H9 (cell line): ENCODE measurements around the gene KCNQ2. TPM values are rescaled to one million over a fixed set of nuclear protein-coding genes. Genes with fewer than 3 reads are reported as not detected.

ENCODE experiments used
- DNase-seq: peaks from one replicate; pipeline ENCODE4 v3.0.0-alpha.2; 2017
- H2AFZ ChIP-seq: one replicate; pipeline ENCODE4 v1.6.1; 2013; ENCODE audit warnings: mild to moderate bottlenecking, low read length, control low read depth, moderate library complexity
- H2AK5ac ChIP-seq: 2 replicates; pipeline ENCODE4 v1.6.1; 2013; ENCODE audit warnings: low read length, control low read depth, mixed read lengths; ENCODE audit not compliant: insufficient read length
- H2BK120ac ChIP-seq: one replicate; pipeline ENCODE4 v1.6.1; 2013; ENCODE audit warnings: low read depth, mild to moderate bottlenecking, low read length, control low read depth, inconsistent platforms; ENCODE audit not compliant: poor library complexity, severe bottlenecking
- H2BK12ac ChIP-seq: 2 replicates; pipeline ENCODE4 v1.6.1; 2013; ENCODE audit warnings: low read length, control low read depth, mixed read lengths, low read depth; ENCODE audit not compliant: insufficient read length
- H2BK15ac ChIP-seq: 2 replicates; pipeline ENCODE4 v1.6.1; 2013; ENCODE audit warnings: low read depth, low read length, control low read depth
- H2BK20ac ChIP-seq: one replicate; pipeline ENCODE4 v1.6.1; 2013; ENCODE audit warnings: low read depth, mild to moderate bottlenecking, low read length, control low read depth, inconsistent platforms; ENCODE audit not compliant: poor library complexity, severe bottlenecking
- H2BK5ac ChIP-seq: 2 replicates; pipeline ENCODE4 v1.6.1; 2013; ENCODE audit warnings: low read length, control low read depth, mixed read lengths; ENCODE audit not compliant: insufficient read length
- H3K14ac ChIP-seq: 2 replicates; pipeline ENCODE4 v1.6.1; 2013; ENCODE audit warnings: low read length, control low read depth; ENCODE audit not compliant: insufficient read depth
- H3K18ac ChIP-seq: 2 replicates; pipeline ENCODE4 v1.6.1; 2013; ENCODE audit warnings: low read depth, mild to moderate bottlenecking, mixed read lengths, low read length, control low read depth; ENCODE audit not compliant: insufficient read length
- H3K23ac ChIP-seq: 2 replicates; pipeline ENCODE4 v1.6.1; 2013; ENCODE audit warnings: low read length, control low read depth, mixed read lengths, low read depth; ENCODE audit not compliant: insufficient read length
- H3K23me2 ChIP-seq: 2 replicates; pipeline ENCODE4 v1.6.1; 2013; ENCODE audit warnings: low read depth, mild to moderate bottlenecking, mixed read lengths, low read length, control low read depth; ENCODE audit not compliant: insufficient read length, poor library complexity, severe bottlenecking
- H3K27ac ChIP-seq: 2 replicates; pipeline ENCODE4 v1.5.1; 2013; ENCODE audit warnings: low read length, control low read depth, mixed read lengths, low read depth; ENCODE audit not compliant: insufficient read length
- H3K27me3 ChIP-seq: 2 replicates; pipeline ENCODE4 v1.6.1; 2013; ENCODE audit warnings: low read length, control low read depth, inconsistent platforms; ENCODE audit not compliant: insufficient read depth
- H3K4ac ChIP-seq: 2 replicates; pipeline ENCODE4 v1.6.1; 2013; ENCODE audit warnings: low read depth, mild to moderate bottlenecking, control low read depth, inconsistent platforms, low read length, moderate library complexity
- H3K4me1 ChIP-seq: 2 replicates; pipeline ENCODE4 v1.6.1; 2013; ENCODE audit warnings: low read length, control low read depth, inconsistent platforms; ENCODE audit not compliant: insufficient read depth
- H3K4me2 ChIP-seq: 2 replicates; pipeline ENCODE4 v1.6.1; 2013; ENCODE audit warnings: low read length, control low read depth, mixed read lengths; ENCODE audit not compliant: insufficient read length, insufficient read depth
- H3K56ac ChIP-seq: 2 replicates; pipeline ENCODE4 v1.6.1; 2013; ENCODE audit warnings: low read depth, mild to moderate bottlenecking, mixed read lengths, low read length, control low read depth; ENCODE audit not compliant: insufficient read length
- H3K79me1 ChIP-seq: 2 replicates; pipeline ENCODE4 v1.6.1; 2013; ENCODE audit warnings: low read depth, mild to moderate bottlenecking, moderate library complexity, low read length, control low read depth, inconsistent platforms; ENCODE audit not compliant: insufficient read depth, poor library complexity, severe bottlenecking
- H3K79me2 ChIP-seq: 2 replicates; pipeline ENCODE4 v1.6.1; 2013; ENCODE audit warnings: low read length, control low read depth, inconsistent platforms; ENCODE audit not compliant: insufficient read depth
- H3K9ac ChIP-seq: 2 replicates; pipeline ENCODE4 v1.6.1; 2013; ENCODE audit warnings: low read length, control low read depth, mixed read lengths; ENCODE audit not compliant: insufficient read length; ENCODE audit errors: extremely low read depth
- H3K9me3 ChIP-seq: one replicate; pipeline ENCODE4 v1.6.1; 2013; ENCODE audit warnings: low read depth, low read length, inconsistent platforms; ENCODE audit not compliant: control insufficient read depth
- H3T11ph ChIP-seq: one replicate; pipeline ENCODE4 v1.6.1; 2013; ENCODE audit warnings: mild to moderate bottlenecking, low read length, control low read depth, inconsistent platforms
- H4K20me1 ChIP-seq: one replicate; pipeline ENCODE4 v1.6.1; 2013; ENCODE audit not compliant: control insufficient read depth, insufficient read length, insufficient read depth
- H4K5ac ChIP-seq: 2 replicates; pipeline ENCODE4 v1.6.1; 2013; ENCODE audit warnings: low read depth, mild to moderate bottlenecking, mixed read lengths, low read length, control low read depth; ENCODE audit not compliant: insufficient read length
- H4K8ac ChIP-seq: replicated peaks from 2 replicates; pipeline ENCODE4 v1.6.1; 2013; ENCODE audit warnings: low read length, control low read depth, mixed read lengths, low read depth; ENCODE audit not compliant: insufficient read length
- H4K91ac ChIP-seq: 2 replicates; pipeline ENCODE4 v1.6.1; 2013; ENCODE audit warnings: low read depth, mild to moderate bottlenecking, moderate library complexity, mixed read lengths, low read length, control low read depth; ENCODE audit not compliant: insufficient read length
- H3K27ac Mint-ChIP-seq, 3 experiments: 2 replicates in 2 of 3; 3 replicates in 1 of 3; pipeline ENCODE4 v1.8.0; 2020 to 2021; ENCODE audit warnings: mixed read lengths in 3 of 3, mild to moderate bottlenecking in 1 of 3, moderate library complexity in 1 of 3
- H3K27me3 Mint-ChIP-seq: 2 replicates; pipeline ENCODE4 v1.8.0; 2021; ENCODE audit warnings: low read depth, mild to moderate bottlenecking, moderate library complexity, mixed read lengths
- H3K36me3 Mint-ChIP-seq, 3 experiments: 2 replicates in 2 of 3; 3 replicates in 1 of 3; pipeline ENCODE4 v1.8.0; 2020 to 2021; ENCODE audit warnings: low read depth in 3 of 3, mixed read lengths in 3 of 3; ENCODE audit not compliant: insufficient read depth in 1 of 3
- H3K4me1 Mint-ChIP-seq, 2 experiments: 2 replicates each; pipeline ENCODE4 v1.8.0; 2020; ENCODE audit warnings: mixed read lengths in 2 of 2
- H3K4me3 Mint-ChIP-seq, 2 experiments: 2 replicates in 1 of 2; 3 replicates in 1 of 2; pipeline ENCODE4 v1.8.0; 2020 to 2021; ENCODE audit warnings: mild to moderate bottlenecking in 2 of 2, mixed read lengths in 2 of 2, moderate library complexity in 1 of 2
- H3K9me3 Mint-ChIP-seq, 2 experiments: 2 replicates in 1 of 2; 3 replicates in 1 of 2; pipeline ENCODE4 v1.8.0; 2020; ENCODE audit warnings: mild to moderate bottlenecking in 2 of 2, mixed read lengths in 2 of 2, moderate library complexity in 1 of 2
- WGBS: extraction: QIAGEN DNeasy Blood & Tissue Kit; methylation state at CpG from one replicate; pipeline ENCODE4 v1.1.7; 2013; ENCODE audit warnings: missing lambda C conversion rate, low lambda C conversion rate, mixed read lengths; ENCODE audit not compliant: insufficient read length; ENCODE audit errors: extremely low coverage; 5-methylcytosine and 5-hydroxymethylcytosine counted together
- total RNA-seq: library from RNA; stranded (reverse); gene quantifications from 2 replicates; pipeline ENCODE4 v1.2.1, GENCODE V29; 2021
- TF ChIP-seq, protein P1 (sequence below): fragments of 200-600 bp; sonication (generic); conservative IDR thresholded peaks from 3 replicates; pipeline ENCODE4 v1.8.0; 2021; ENCODE audit warnings: antibody characterized with exemption, mild to moderate bottlenecking

The KCNQ2 gene
- total RNA-seq, 1 experiment from 2014 or later, result 69.2 TPM

GRCh38 chr20:63398744-63399514 is 73.5 kb downstream of the KCNQ2 start:
- DNase-seq, result no peak
- H3K79me2 ChIP-seq, result no peaks in the 10 kb centered on the region
- Mint-ChIP-seq H3K36me3 (no peaks in the 10 kb centered on the region), H3K4me3 (no peak overlapping the region), H3K27ac (peak overlapping the region in 1 of 3 experiments; percentile 52; a peak in 1 of 7 replicates), H3K27me3 (peaks cover 13% of the 10 kb centered on the region), H3K4me1 (peaks cover 19 to 33% of the 10 kb centered on the region in 2 experiments), H3K9me3 (no peaks in the 10 kb centered on the region; a peak in 1 of 5 replicates)
- no peak overlapping the region for H4K5ac ChIP-seq
- no peak overlapping the region for H4K8ac ChIP-seq
- H2AFZ ChIP-seq, result no peak overlapping the region
- no peak overlapping the region for H2AK5ac ChIP-seq
- H3K23ac ChIP-seq, result no peak overlapping the region
- no peak overlapping the region for H2BK120ac ChIP-seq
- H4K20me1 ChIP-seq, result no peaks in the 10 kb centered on the region
- H2BK12ac ChIP-seq, result no peak overlapping the region
- H3K9me3 ChIP-seq, result no peaks in the 10 kb centered on the region
- no peak overlapping the region for H3K27ac ChIP-seq
- H3K4me2 ChIP-seq, result no peak overlapping the region
- no peak overlapping the region for H3K4ac ChIP-seq
- no peak overlapping the region for H2BK20ac ChIP-seq
- H3K4me1 ChIP-seq, result peaks cover 4% of the 10 kb centered on the region; the same call in 1 of the 2 replicates
- TF ChIP-seq, protein P1, sequence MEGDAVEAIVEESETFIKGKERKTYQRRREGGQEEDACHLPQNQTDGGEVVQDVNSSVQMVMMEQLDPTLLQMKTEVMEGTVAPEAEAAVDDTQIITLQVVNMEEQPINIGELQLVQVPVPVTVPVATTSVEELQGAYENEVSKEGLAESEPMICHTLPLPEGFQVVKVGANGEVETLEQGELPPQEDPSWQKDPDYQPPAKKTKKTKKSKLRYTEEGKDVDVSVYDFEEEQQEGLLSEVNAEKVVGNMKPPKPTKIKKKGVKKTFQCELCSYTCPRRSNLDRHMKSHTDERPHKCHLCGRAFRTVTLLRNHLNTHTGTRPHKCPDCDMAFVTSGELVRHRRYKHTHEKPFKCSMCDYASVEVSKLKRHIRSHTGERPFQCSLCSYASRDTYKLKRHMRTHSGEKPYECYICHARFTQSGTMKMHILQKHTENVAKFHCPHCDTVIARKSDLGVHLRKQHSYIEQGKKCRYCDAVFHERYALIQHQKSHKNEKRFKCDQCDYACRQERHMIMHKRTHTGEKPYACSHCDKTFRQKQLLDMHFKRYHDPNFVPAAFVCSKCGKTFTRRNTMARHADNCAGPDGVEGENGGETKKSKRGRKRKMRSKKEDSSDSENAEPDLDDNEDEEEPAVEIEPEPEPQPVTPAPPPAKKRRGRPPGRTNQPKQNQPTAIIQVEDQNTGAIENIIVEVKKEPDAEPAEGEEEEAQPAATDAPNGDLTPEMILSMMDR, result no peak
- no CpG with 5 or more reads among the region's 27 CpGs for WGBS
- no peaks in the 10 kb centered on the region for H3K79me1 ChIP-seq
- H3K14ac ChIP-seq, result no peak overlapping the region
- no peak overlapping the region for H2BK5ac ChIP-seq
- H3T11ph ChIP-seq, result no peak overlapping the region
- H3K56ac ChIP-seq, result no peak overlapping the region
- H4K91ac ChIP-seq, result no peak overlapping the region
- H3K27me3 ChIP-seq, result no peaks in the 10 kb centered on the region
- no peak overlapping the region for H3K9ac ChIP-seq
- no peaks in the 10 kb centered on the region for H3K23me2 ChIP-seq
- H2BK15ac ChIP-seq, result no peak overlapping the region
- H3K18ac ChIP-seq, result no peak overlapping the region
